Cardiac septum (tissue), 1 donor: Measurements from ENCODE around the gene TANC2. TPM values are rescaled to one million over a fixed set of nuclear protein-coding genes. Genes with fewer than 3 reads are reported as not detected.

Experiments
- DNase-seq: peaks from one replicate; pipeline ENCODE4 v3.0.0-alpha.2; 2020; ENCODE audit warnings: low spot score
- intact Hi-C: fragments of 100-400 bp; cut with DNase I; formaldehyde crosslinking; loops from one replicate; pipeline ENCODE4 v1.14.0; 2022
- long read RNA-seq: library from polyadenylated mRNA; unstranded; transcript quantifications from one replicate; pipeline ENCODE4 v2.0.0, GENCODE V29; 2021
- total RNA-seq: library from RNA; stranded (reverse); fragmentation: NEBNext Ultra II Directional; extraction: Animal tissue kit (Norgen Biotek cat#: 25700); gene quantifications from one replicate; pipeline ENCODE4 v1.2.1, GENCODE V29; 2021
- donor health status: DM: no; HTN: no; CAD: no.

Gene TANC2
- total RNA-seq = 21.8 TPM
- long read RNA-seq, partial matches to known transcripts = 1 of 12 reads
- long read RNA-seq, other reads (novel, unspliced or antisense) = 11 of 12 reads

GRCh38 chr17:62965686-62966425, at the start of gene TANC2:
TANC2 (plus strand) TSS chr17:62966235; CDS start chr17:63009560, 43,325 bp downstream.
- intact Hi-C loops = loop anchor here (5.0 kb wide), 1 partner anchor 74 kb away; no protein-coding TSS in a partner anchor
- peak; percentile 90 for DNase-seq

GRCh38 chr17:62916684-62917571, 49.1 kb upstream of the TANC2 start:
- DNase-seq = no peak
- intact Hi-C loops = no loop called here

GRCh38 chr17:62919388-62919787, 46.6 kb upstream of the TANC2 start:
- intact Hi-C loops = no loop called here
- no peak for DNase-seq

- no peak for DNase-seq
- intact Hi-C loops = no loop called here
Observed at GRCh38 chr17:62920300-62920699, 45.7 kb upstream of the TANC2 start.

- no peak for DNase-seq
- intact Hi-C loops = no loop called here
Observed at GRCh38 chr17:62921817-62922216, 44.2 kb upstream of the TANC2 start.

GRCh38 chr17:62923258-62924150, 42.5 kb upstream of the TANC2 start:
- intact Hi-C loops = no loop called here
- no peak for DNase-seq

GRCh38 chr17:62925267-62925836, 40.7 kb upstream of the TANC2 start:
- DNase-seq = no peak
- intact Hi-C loops = no loop called here

- intact Hi-C loops = no loop called here
- DNase-seq = no peak
Observed at GRCh38 chr17:62927083-62927482, 39.0 kb upstream of the TANC2 start.

- intact Hi-C loops = no loop called here
- DNase-seq = no peak
Observed at GRCh38 chr17:62929320-62929719, 36.7 kb upstream of the TANC2 start.

GRCh38 chr17:62931101-62931500, 34.9 kb upstream of the TANC2 start:
- intact Hi-C loops = no loop called here
- DNase-seq = no peak

- no peak for DNase-seq
- intact Hi-C loops = no loop called here
Observed at GRCh38 chr17:62933501-62934385, 32.3 kb upstream of the TANC2 start.

- intact Hi-C loops = no loop called here
- DNase-seq = no peak
Observed at GRCh38 chr17:62935098-62935497, 30.9 kb upstream of the TANC2 start.

GRCh38 chr17:62935523-62935922, 30.5 kb upstream of the TANC2 start:
- intact Hi-C loops = no loop called here
- DNase-seq = no peak

- intact Hi-C loops = no loop called here
- DNase-seq = no peak
Observed at GRCh38 chr17:62937606-62938005, 28.4 kb upstream of the TANC2 start.

GRCh38 chr17:62941358-62941991, 24.6 kb upstream of the TANC2 start:
- intact Hi-C loops = no loop called here
- no peak for DNase-seq

GRCh38 chr17:62948370-62948769, 17.7 kb upstream of the TANC2 start:
- intact Hi-C loops = no loop called here
- DNase-seq = no peak

- DNase-seq = no peak
- intact Hi-C loops = no loop called here
Observed at GRCh38 chr17:62949036-62949435, 17.0 kb upstream of the TANC2 start.

- DNase-seq = peak; percentile 80
- intact Hi-C loops = no loop called here
Observed at GRCh38 chr17:62950067-62950466, 16.0 kb upstream of the TANC2 start.
